CD4-positive, alpha-beta T cell treated with Interleukin-4 for 1 hour (primary cell): ENCODE data around the gene SLC27A3.
"Not testable (repeated sequence)": the region's sequence is repeated elsewhere in the genome, so short reads cannot be mapped to it uniquely, and the experiment has no call there.

Source experiments
- DNase-seq, 2 donors: peaks; one replicate each; pipeline ENCODE4 v3.0.0-alpha.2; 2020 to 2022

SLC27A3 gene

GRCh38 chr1:153763365-153764225, 11.6 kb upstream of the SLC27A3 start:
- DNase-seq, result no peak

DNA sequence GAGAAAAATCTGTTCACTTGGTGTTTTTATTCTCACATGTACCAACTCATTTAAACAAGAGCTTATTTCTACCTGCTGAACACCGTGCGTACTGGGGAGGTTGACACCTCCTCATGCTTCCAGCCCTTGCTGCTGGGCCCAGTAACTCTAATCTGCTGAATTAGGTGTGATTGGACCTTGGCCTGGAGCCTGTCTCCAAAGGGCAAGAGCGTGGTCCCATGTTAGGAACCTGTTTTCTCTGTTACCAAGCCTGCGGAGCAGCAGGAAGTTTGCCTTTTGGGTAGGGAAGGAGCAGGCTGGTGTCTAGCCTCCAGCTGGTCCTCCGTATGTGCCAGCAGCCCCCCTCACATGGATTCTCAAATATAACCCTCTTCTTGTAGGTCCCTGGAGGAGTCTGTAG, 10.9 kb upstream of the SLC27A3 start:
- no peak for DNase-seq

DNA sequence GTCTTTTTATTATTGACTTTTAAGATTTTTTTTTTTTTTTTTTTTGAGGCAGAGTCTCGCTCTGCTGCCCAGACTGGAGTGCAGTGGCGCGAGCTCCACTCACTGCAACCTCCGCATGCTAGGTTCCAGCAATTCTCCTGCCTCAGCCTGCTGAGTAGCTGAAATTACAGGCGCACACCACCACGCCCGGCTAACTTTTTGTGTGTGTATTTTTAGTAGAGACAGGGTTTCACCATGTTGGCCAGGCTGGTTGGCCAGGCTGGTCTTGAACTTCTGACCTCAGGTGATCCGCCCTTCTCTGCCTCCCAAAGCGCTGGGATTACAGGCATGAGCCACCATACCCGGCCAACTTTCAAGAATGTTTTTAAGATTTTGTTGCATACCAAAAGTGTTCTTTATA, 8.5 kb upstream of the SLC27A3 start:
- DNase-seq, result not testable (repeated sequence)

- DNase-seq, result no peak
Measured at GRCh38 chr1:153767519-153767918, 7.7 kb upstream of the SLC27A3 start.

- DNase-seq, result no peak
Measured at GRCh38 chr1:153768316-153769181, 6.7 kb upstream of the SLC27A3 start.

GRCh38 chr1:153769221-153769620, 6.0 kb upstream of the SLC27A3 start:
- no peak for DNase-seq

DNA sequence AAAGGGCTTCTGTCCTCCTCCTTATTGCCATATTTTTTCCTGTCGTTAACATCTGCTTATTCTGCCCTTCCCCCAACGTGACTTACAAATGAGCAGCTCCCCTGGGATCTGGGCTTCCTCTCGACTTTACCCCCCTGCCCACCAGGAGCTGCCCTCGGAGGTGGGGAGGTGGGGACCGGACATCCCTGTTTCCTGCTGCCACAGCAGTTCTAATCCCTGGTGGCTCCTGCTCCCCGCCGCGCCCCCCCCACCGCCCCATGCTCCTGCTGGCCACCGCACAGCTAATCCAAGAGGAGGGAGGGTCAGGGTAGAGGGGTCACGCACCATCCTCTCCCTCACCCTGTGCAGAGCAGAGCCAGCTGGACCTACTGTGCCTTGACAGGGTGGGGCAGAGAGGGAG, 4.4 kb upstream of the SLC27A3 start:
- DNase-seq, result no peak

GRCh38 chr1:153771261-153771660, 3.9 kb upstream of the SLC27A3 start:
- DNase-seq, result no peak

DNA sequence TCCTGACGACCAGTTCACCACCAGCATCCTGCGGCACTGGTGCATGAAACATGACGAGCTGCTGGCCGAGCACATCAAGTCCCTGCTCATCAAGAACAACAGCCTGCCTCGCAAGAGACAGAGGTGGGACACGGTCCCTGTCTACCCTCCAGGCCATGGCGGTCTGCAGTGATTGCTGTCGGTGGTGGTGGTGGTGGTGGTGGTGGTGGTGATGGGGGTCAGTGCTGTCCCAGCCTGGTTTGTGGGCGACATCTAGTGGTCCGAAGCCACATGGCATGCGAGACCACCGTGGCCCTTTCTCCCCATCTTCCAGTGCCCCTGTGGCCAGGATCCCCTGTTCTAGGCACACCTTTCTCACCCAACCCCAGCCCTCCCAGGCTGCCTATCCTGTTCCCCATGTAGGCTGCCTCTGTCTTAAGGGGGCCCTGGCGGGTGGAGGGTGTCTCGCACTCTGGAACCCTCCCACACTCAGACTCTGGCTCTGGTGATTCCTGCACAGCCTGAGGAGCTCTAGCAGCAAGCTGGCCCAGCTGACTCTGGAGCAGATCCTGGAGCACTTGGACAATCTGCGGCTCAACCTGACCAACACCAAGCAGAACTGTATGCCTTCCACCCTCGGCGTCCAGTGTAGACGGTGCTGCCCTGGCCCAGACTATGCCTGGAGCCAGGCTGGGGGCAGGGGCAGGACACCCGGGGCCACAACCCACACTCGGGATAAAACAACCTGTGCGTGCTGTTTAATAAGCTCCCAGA, 3.2 kb upstream of the SLC27A3 start:
- no peak for DNase-seq

DNA sequence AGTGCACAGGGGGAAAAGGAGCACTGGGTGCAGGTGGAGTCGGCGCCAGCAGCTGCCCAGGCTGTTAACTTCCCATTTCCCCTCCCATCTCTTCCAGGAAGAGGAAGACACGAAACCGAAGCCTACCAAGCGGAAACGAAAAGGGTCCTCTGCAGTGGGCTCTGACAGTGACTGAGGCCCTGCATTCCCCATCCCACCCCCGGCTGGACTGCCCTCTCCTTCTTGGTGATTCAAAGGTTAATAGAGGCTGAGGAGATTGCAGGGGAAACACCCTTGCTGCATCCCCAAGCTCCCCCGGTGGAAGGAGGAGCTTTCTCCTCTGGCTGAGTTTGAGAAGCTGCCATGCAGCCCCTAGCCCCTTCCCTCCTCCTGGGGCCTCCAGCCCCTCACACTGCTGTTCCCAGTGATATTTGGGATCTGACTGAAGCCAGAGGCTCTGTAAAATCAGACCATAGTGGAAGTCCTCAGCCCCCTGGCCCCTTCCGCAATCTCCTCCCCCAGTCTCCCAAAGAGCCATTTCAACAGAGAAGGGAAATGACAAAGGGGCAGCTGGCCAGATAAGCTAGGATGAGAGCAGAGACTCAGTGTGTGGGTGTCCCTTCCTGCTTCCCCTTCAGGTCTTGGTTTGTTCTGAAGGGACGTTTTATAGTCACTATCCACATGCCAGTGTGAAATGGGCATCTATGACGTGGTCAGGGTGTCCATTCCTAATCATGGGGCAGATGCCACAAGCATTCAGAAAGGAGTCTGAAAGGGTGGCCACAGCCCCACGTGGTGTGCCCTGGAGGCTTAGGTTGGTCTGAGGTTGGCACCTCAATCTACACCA, 1.9 kb upstream of the SLC27A3 start:
- peak in 1 of 2 donors; percentile 17 for DNase-seq

GRCh38 chr1:153774026-153774595, 1.1 kb upstream of the SLC27A3 start:
- no peak for DNase-seq

DNA sequence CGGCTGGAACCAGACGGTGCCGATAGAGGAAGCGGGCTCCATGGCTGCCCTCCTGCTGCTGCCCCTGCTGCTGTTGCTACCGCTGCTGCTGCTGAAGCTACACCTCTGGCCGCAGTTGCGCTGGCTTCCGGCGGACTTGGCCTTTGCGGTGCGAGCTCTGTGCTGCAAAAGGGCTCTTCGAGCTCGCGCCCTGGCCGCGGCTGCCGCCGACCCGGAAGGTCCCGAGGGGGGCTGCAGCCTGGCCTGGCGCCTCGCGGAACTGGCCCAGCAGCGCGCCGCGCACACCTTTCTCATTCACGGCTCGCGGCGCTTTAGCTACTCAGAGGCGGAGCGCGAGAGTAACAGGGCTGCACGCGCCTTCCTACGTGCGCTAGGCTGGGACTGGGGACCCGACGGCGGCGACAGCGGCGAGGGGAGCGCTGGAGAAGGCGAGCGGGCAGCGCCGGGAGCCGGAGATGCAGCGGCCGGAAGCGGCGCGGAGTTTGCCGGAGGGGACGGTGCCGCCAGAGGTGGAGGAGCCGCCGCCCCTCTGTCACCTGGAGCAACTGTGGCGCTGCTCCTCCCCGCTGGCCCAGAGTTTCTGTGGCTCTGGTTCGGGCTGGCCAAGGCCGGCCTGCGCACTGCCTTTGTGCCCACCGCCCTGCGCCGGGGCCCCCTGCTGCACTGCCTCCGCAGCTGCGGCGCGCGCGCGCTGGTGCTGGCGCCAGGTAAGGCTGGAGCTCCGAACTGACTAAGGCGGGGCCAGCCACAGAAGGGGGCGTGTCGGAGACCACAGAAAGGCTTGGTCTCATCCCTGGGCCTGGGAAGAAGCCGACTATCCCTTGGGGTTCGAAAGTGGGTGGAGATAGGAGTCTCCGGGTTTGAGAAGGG, 486 bp downstream of the SLC27A3 start:
- peak; percentile 62 to 65 for DNase-seq

DNA sequence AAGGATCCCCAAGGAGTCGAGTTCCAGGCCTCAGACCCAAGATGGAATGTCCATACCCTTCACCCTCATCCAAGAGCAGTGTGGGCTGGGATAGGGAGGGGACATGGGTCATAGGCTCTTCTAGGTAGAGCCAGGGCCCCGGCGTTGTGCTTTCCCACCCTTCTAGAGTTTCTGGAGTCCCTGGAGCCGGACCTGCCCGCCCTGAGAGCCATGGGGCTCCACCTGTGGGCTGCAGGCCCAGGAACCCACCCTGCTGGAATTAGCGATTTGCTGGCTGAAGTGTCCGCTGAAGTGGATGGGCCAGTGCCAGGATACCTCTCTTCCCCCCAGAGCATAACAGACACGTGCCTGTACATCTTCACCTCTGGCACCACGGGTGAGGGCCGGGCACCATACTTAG, 1.1 kb downstream of the SLC27A3 start:
- no peak for DNase-seq

DNA sequence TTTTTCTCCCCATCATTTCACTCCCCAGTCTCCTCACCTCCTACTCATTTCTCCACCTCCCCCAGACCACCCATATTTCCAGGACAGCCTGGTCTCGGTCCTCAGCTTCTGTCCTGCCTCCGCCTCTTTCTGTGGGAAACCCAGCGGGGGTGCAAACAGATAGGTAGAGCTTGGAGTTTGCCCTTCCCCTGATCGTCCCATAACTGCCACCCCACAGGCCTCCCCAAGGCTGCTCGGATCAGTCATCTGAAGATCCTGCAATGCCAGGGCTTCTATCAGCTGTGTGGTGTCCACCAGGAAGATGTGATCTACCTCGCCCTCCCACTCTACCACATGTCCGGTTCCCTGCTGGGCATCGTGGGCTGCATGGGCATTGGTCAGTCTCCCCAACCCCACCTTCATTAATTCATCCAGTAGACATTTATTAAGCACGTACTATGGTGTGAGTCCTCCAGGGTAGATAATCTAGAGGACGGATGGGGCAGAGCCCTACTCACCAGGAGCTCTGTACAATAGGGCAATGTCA, 1.7 kb downstream of the SLC27A3 start:
- no peak for DNase-seq

DNA sequence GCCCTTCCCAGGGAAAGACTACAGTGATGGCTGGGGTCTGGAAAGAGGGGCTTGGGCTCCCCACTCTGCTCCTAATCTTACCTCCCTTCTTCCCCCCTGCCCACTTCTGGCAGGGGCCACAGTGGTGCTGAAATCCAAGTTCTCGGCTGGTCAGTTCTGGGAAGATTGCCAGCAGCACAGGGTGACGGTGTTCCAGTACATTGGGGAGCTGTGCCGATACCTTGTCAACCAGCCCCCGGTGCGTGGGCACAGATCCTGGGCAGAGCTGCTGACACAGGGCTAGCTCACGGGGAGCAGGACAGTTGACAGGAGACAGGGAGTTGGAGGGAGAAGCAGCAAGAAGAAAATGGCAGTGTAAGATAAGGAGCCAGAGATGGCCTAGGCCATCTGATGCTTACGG, 2.4 kb downstream of the SLC27A3 start:
- no peak for DNase-seq

GRCh38 chr1:153778051-153778823, 3.0 kb downstream of the SLC27A3 start:
- no peak for DNase-seq

DNA sequence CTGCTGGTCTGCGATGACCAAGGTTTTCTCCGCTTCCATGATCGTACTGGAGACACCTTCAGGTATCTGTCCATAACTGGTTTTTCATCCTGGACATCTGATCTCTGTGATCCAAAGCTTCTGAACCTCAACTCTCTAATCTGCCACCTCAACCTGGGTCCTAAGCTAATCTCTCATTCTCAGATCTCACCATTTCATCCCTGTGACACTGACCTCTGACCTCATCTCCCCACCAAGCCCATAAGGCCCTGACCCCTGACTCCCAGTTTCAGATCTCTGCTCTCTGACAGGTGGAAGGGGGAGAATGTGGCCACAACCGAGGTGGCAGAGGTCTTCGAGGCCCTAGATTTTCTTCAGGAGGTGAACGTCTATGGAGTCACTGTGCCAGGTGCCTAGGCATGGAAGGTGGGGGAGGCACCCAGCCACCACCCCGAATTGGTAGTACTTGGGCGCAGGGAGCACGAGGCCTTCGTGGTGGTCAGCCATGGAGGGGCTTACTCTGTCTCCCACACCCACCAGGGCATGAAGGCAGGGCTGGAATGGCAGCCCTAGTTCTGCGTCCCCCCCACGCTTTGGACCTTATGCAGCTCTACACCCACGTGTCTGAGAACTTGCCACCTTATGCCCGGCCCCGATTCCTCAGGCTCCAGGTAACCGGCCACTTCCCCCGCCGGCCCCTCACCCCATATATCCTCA, 3.8 kb downstream of the SLC27A3 start:
- no peak for DNase-seq

GRCh38 chr1:153779781-153780541, 4.8 kb downstream of the SLC27A3 start:
- no peak for DNase-seq
